ENCODE measurements around the gene HDAC9. TPM values are rescaled to one million over a fixed set of nuclear protein-coding genes. Genes with fewer than 3 reads are reported as not detected.

Gene HDAC9
- polyA plus RNA-seq, 1 experiment: 2.1 TPM

DNA sequence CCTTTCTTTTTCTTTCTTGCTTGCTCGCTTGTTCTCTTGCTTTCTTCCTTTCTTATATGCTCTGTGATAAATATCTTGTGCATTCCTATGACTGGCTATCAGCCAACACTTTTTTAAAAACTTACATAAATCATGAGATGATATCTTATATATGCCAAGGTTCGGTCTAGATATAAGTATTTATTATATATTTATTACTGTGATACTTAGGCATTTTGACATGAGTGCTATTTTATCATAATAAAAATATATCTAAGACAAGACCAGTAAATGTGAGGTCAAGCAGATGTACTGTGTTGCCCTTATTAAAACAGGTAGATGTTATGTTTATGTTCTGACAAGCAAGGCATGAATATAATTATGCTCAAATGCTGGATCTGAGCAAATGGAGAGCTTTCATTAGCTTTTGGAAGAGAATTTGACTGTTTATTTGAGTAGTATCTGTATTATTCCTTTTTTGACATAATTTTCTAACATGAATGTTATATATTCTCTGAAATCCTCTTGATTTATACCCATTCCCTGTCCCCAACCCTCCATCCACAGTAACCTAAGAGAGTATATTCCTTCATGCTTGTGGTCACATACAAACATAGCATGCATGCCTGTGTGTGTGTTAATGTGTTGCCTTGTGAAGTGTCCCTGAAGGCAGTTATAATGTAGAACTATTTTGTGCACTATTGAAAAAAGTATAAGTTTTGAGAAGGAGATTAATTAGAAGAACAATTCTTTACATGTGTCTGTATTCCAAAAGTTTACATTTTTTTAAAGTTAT is 158.0 kb downstream of the HDAC9 start:
- Histone ChIP-seq H3K27me3 (ENCODE audit: control insufficient read depth, insufficient read depth, low read length) (no peaks in the 10 kb centered on the region), H3K9me3 (ENCODE audit: control insufficient read depth, insufficient read depth, low read length) (no peaks in the 10 kb centered on the region), H3K27ac (ENCODE audit: low read depth, low read length) (no peak overlapping the region), H3K4me3 (ENCODE audit: low read depth, low read length) (no peak overlapping the region)
- CTCF ChIA-PET: interaction anchor here (1.4 to 4.9 kb wide), 2 partner anchors 12 to 838 kb away, joined by 3 to 31 read pairs; no protein-coding TSS in a partner anchor
- DNase-seq (ENCODE audit: low read depth, low spot score): no peak
- POLR2A ChIA-PET: no interaction called here
- no peak for TF ChIP-seq CTCF (IDR thresholded peaks at IDR 0.05; ENCODE audit: low read depth, low read length)

- Histone ChIP-seq H3K27ac (ENCODE audit: low read depth, low read length) (no peak overlapping the region), H3K27me3 (ENCODE audit: control insufficient read depth, insufficient read depth, low read length) (no peaks in the 10 kb centered on the region), H3K9me3 (ENCODE audit: control insufficient read depth, insufficient read depth, low read length) (no peaks in the 10 kb centered on the region), H3K4me3 (ENCODE audit: low read depth, low read length) (no peak overlapping the region)
- ChIA-PET POLR2A (no interaction called here), CTCF (interaction anchor here (1.0 to 4.9 kb wide), 3 partner anchors 11 to 837 kb away, joined by 3 to 31 read pairs (median 4); no protein-coding TSS in a partner anchor)
- no peak for DNase-seq (ENCODE audit: low read depth, low spot score)
- TF ChIP-seq CTCF (IDR thresholded peaks at IDR 0.05; ENCODE audit: low read depth, low read length): no peak
These were observed 159.2 kb downstream of the HDAC9 start for GRCh38 chr7:18654709-18655108.

DNA sequence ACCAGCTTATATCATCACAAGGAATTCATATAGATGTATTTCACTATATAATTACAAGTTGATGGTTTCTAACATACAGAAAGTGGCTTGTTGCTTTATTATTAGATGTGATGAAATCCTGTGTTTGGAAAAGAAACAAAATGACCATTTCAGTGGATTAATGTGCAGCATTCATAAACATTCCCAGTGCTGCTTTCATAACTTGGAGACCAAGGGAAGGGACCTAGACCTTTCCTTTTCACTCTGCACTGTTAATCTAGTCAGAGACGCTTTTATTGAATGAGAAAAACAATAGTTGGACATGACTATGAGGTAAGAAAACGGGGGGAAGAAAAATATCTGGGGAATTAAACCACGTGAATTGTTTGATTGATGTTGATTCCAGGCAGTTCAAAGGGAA is 160.0 kb downstream of the HDAC9 start:
- no peaks in the 10 kb centered on the region for H3K9me3 ChIP-seq (ENCODE audit: control insufficient read depth, insufficient read depth, low read length)
- no peak for DNase-seq (ENCODE audit: low read depth, low spot score)
- no peak overlapping the region for H3K4me3 ChIP-seq (ENCODE audit: low read depth, low read length)
- TF ChIP-seq CTCF (IDR thresholded peaks at IDR 0.05; ENCODE audit: low read depth, low read length): no peak
- POLR2A ChIA-PET: interaction anchor here (0.8 kb wide), 1 partner anchor 446 kb away, joined by 3 read pairs; no protein-coding TSS in a partner anchor
- CTCF ChIA-PET: interaction anchor here (0.8 to 4.9 kb wide), 4 partner anchors 10 to 836 kb away, joined by 3 to 31 read pairs (median 4); no protein-coding TSS in a partner anchor
- H3K27me3 ChIP-seq (ENCODE audit: control insufficient read depth, insufficient read depth, low read length): no peaks in the 10 kb centered on the region
- no peak overlapping the region for H3K27ac ChIP-seq (ENCODE audit: low read depth, low read length)

DNA sequence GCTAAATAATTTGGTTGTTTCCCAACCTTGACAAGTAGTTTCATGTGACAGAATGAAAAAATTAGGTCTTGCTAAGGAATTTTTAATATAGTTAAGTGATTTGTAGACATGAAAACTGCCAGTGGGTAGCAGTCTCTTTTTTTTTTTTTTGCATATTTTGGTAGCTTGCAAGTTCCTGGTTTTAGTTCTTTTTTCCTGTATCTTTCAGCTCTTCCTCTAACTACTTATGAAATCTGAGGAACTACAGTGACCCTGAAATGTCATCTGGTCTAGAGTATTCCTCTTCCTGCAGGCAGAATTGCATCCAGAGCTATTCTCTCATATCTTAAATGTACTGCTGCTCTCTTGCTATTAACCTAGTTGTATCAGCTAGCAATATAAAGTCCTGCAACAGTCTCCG is 160.4 kb downstream of the HDAC9 start:
- ChIA-PET POLR2A (interaction anchor here (0.8 kb wide), 1 partner anchor 446 kb away, joined by 3 read pairs; no protein-coding TSS in a partner anchor), CTCF (interaction anchor here (0.6 to 4.9 kb wide), 5 partner anchors 10 to 835 kb away, joined by 3 to 31 read pairs (median 3); no protein-coding TSS in a partner anchor)
- no peak for TF ChIP-seq CTCF (IDR thresholded peaks at IDR 0.05; ENCODE audit: low read depth, low read length)
- Histone ChIP-seq H3K27ac (ENCODE audit: low read depth, low read length) (no peak overlapping the region), H3K9me3 (ENCODE audit: control insufficient read depth, insufficient read depth, low read length) (no peaks in the 10 kb centered on the region), H3K4me3 (ENCODE audit: low read depth, low read length) (no peak overlapping the region), H3K27me3 (ENCODE audit: control insufficient read depth, insufficient read depth, low read length) (no peaks in the 10 kb centered on the region)
- DNase-seq (ENCODE audit: low read depth, low spot score): no peak

- DNase-seq (ENCODE audit: low read depth, low spot score): no peak
These were observed 160.8 kb downstream of the HDAC9 start for GRCh38 chr7:18656362-18656761.

More at GRCh38 chr7:18656362-18656761, 160.8 kb downstream of the HDAC9 start:
- no peak for TF ChIP-seq CTCF (IDR thresholded peaks at IDR 0.05; ENCODE audit: low read depth, low read length)
- ChIA-PET CTCF (interaction anchor here (0.6 to 4.9 kb wide), 5 partner anchors 9 to 466 kb away, joined by 3 to 31 read pairs (median 4); no protein-coding TSS in a partner anchor), POLR2A (interaction anchor here (0.8 kb wide), 1 partner anchor 446 kb away, joined by 3 read pairs; no protein-coding TSS in a partner anchor)
- H3K27me3 ChIP-seq (ENCODE audit: control insufficient read depth, insufficient read depth, low read length): no peaks in the 10 kb centered on the region
- no peaks in the 10 kb centered on the region for H3K9me3 ChIP-seq (ENCODE audit: control insufficient read depth, insufficient read depth, low read length)
- no peak overlapping the region for H3K4me3 ChIP-seq (ENCODE audit: low read depth, low read length)
- no peak overlapping the region for H3K27ac ChIP-seq (ENCODE audit: low read depth, low read length)

Measured in AG04450 (cell line).